K562 treated with DMSO at 1 percent for 12 hours (cell line): Measurements from ENCODE around the gene C2orf42. TPM values are rescaled to one million over a fixed set of nuclear protein-coding genes. Genes with fewer than 3 reads are reported as not detected.

Source experiments
- total RNA-seq: library from RNA; unstranded; fragments of 300-600 nt; gene quantifications from 2 replicates; pipeline ENCODE4 v1.2.3, GENCODE V29; 2022; ENCODE audit not compliant: insufficient read depth

The C2orf42 gene
- total RNA-seq, result 2.1 and 11.0 TPM in 2 replicates

DNA sequence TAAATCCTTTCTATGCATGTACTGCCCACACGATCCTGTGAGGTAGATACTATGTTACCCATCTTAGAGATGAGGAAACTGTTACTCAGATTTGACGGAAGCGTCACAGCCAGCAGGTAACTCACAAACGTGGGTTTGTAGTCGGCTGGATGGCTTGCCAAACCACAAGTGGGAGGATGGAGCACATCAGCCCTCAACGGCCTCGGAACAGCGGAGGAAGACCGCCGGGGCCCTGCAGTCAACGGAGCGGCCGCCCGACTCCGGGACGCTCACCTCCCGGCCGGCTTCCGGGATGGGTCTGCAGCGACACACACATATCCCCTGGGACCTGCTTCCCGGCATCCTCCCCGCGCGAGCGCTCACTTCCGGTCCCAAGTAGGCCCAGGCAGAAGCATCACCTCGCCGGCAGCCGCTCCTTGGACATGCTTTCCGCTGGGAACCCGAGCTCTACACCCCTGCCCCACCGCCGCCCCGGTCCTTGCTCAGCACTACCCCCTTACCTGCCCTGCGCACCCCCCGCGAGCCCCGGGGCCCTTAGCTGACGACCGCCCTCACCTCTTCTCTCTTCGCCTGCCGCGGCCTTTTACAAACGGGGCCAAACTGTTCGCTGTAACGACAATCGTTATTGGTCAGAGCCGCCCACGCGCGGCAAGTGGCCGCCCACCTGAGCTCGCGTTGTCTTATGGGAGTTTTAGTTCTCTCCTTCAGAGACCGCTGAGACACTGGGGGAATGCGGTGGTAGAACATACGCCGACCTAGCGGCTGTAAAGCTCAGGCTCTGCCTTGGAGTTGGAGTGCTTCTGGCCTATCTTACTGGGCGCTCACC lies at the start of gene C2orf42:
Gene C2orf42 (minus strand): TSS at position 602 of the 826 bp plus-strand sequence. CDS start 9,034 bp downstream, outside the sequence.

Other genes starting within 250 kb of the C2orf42 start
- 0.78 and 1.5 TPM in 2 replicates for gene ASPRV1, start 229.4 kb downstream of the C2orf42 start, total RNA-seq
- 436 and 566 TPM in 2 replicates for gene PCBP1, start 103.5 kb downstream of the C2orf42 start, total RNA-seq
- gene TIA1, start 57.6 kb upstream of the C2orf42 start, total RNA-seq, result 9.6 and 47.0 TPM in 2 replicates
- 10.9 and 38.6 TPM in 2 replicates for gene PCYOX1, start 67.1 kb upstream of the C2orf42 start, total RNA-seq
- 178 and 272 TPM in 2 replicates for gene SNRPG, start 102.7 kb upstream of the C2orf42 start, total RNA-seq
- 34.1 and 44.6 TPM in 2 replicates for gene FAM136A, start 111.0 kb upstream of the C2orf42 start, total RNA-seq